ENCODE data around the gene CIB4.

DNA sequence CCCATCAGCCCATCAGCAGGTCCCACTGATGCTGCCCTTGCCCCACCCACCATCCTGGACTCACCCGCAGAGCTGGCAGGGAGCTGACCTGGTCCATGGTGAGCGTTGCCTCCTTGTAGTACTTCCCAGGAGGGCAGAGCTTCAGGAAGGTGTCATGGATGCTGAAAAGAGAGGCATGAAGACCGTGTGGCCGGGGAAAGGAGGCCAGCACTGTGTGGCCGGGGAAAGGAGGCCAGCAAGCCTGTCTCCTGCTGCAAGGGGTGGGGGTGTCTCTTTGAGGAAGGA is 11.9 kb downstream of the CIB4 start:
- TF ChIP-seq, protein P1, sequence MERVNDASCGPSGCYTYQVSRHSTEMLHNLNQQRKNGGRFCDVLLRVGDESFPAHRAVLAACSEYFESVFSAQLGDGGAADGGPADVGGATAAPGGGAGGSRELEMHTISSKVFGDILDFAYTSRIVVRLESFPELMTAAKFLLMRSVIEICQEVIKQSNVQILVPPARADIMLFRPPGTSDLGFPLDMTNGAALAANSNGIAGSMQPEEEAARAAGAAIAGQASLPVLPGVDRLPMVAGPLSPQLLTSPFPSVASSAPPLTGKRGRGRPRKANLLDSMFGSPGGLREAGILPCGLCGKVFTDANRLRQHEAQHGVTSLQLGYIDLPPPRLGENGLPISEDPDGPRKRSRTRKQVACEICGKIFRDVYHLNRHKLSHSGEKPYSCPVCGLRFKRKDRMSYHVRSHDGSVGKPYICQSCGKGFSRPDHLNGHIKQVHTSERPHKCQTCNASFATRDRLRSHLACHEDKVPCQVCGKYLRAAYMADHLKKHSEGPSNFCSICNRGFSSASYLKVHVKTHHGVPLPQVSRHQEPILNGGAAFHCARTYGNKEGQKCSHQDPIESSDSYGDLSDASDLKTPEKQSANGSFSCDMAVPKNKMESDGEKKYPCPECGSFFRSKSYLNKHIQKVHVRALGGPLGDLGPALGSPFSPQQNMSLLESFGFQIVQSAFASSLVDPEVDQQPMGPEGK (CRISPR knock-in tag; IDR thresholded peaks at IDR 0.05; ENCODE audit: borderline replicate concordance): no peak
- no peak for TF ChIP-seq ZFP30 (CRISPR knock-in tag; IDR thresholded peaks at IDR 0.05)
- no peak for TF ChIP-seq ARNTL (CRISPR knock-in tag; IDR thresholded peaks at IDR 0.05; ENCODE audit: borderline replicate concordance, low read depth)
- TF ChIP-seq, protein P2, sequence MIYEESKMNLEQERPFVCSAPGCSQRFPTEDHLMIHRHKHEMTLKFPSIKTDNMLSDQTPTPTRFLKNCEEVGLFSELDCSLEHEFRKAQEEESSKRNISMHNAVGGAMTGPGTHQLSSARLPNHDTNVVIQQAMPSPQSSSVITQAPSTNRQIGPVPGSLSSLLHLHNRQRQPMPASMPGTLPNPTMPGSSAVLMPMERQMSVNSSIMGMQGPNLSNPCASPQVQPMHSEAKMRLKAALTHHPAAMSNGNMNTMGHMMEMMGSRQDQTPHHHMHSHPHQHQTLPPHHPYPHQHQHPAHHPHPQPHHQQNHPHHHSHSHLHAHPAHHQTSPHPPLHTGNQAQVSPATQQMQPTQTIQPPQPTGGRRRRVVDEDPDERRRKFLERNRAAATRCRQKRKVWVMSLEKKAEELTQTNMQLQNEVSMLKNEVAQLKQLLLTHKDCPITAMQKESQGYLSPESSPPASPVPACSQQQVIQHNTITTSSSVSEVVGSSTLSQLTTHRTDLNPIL (CRISPR knock-in tag; IDR thresholded peaks at IDR 0.05; ENCODE audit: low read depth): no peak
- TF ChIP-seq ZFP3 (CRISPR knock-in tag; IDR thresholded peaks at IDR 0.05): no peak
- no peak for TF ChIP-seq ESRRG (CRISPR knock-in tag; IDR thresholded peaks at IDR 0.05)
- no peak for TF ChIP-seq TCF4 (CRISPR knock-in tag; IDR thresholded peaks at IDR 0.05; ENCODE audit: borderline replicate concordance)
- no peak for TF ChIP-seq GLIS3 (CRISPR knock-in tag; IDR thresholded peaks at IDR 0.05)

Data from SK-N-SH treated with all-trans-retinoic acid at 6 μM for 48 hours (cell line).